Measurements from ENCODE around the gene HDGFL1.

The HDGFL1 gene

GRCh38 chr6:22590423-22590822 lies 21.1 kb downstream of the HDGFL1 start:
- Histone ChIP-seq H3K9me3 (ENCODE audit: insufficient read depth, low read depth, low read length) (no peaks in the 10 kb centered on the region), H3K27me3 (ENCODE audit: insufficient read depth, low read length) (no peaks in the 10 kb centered on the region), H3K27ac (ENCODE audit: low read depth, low read length) (no peak overlapping the region), H3K4me1 (ENCODE audit: insufficient read depth, low read length) (peaks cover 2% of the 10 kb centered on the region), H3K9ac (ENCODE audit: low read depth, low read length) (no peak overlapping the region), H3K36me3 (ENCODE audit: insufficient read depth, low read length) (no peaks in the 10 kb centered on the region), H3K4me3 (ENCODE audit: low read length) (no peak overlapping the region)
- WGBS: 96% methylated on average over 4 of the region's 4 CpGs

GRCh38 chr6:22593895-22594294 lies 24.5 kb downstream of the HDGFL1 start:
- Histone ChIP-seq H3K36me3 (ENCODE audit: insufficient read depth, low read length) (no peaks in the 10 kb centered on the region), H3K27me3 (ENCODE audit: insufficient read depth, low read length) (no peaks in the 10 kb centered on the region), H3K9me3 (ENCODE audit: insufficient read depth, low read depth, low read length) (no peaks in the 10 kb centered on the region), H3K9ac (ENCODE audit: low read depth, low read length) (no peak overlapping the region), H3K4me1 (ENCODE audit: insufficient read depth, low read length) (no peaks in the 10 kb centered on the region; the same call in 1 of the 2 replicates), H3K4me3 (ENCODE audit: low read length) (no peak overlapping the region), H3K27ac (ENCODE audit: low read depth, low read length) (no peak overlapping the region)
- 92% methylated on average over 3 of the region's 3 CpGs for WGBS

- Histone ChIP-seq H3K4me1 (ENCODE audit: insufficient read depth, low read length) (no peaks in the 10 kb centered on the region; the same call in 1 of the 2 replicates), H3K9me3 (ENCODE audit: insufficient read depth, low read depth, low read length) (peaks cover 2% of the 10 kb centered on the region; the same call in 1 of the 2 replicates), H3K27ac (ENCODE audit: low read depth, low read length) (no peak overlapping the region), H3K9ac (ENCODE audit: low read depth, low read length) (no peak overlapping the region), H3K4me3 (ENCODE audit: low read length) (no peak overlapping the region), H3K36me3 (ENCODE audit: insufficient read depth, low read length) (no peaks in the 10 kb centered on the region), H3K27me3 (ENCODE audit: insufficient read depth, low read length) (no peaks in the 10 kb centered on the region)
Observed at GRCh38 chr6:22596011-22596410, 26.6 kb downstream of the HDGFL1 start.

- H3K4me3 ChIP-seq (ENCODE audit: low read length): no peak overlapping the region
- no peaks in the 10 kb centered on the region; the same call in 1 of the 2 replicates for H3K4me1 ChIP-seq (ENCODE audit: insufficient read depth, low read length)
- 91% methylated on average over 4 of the region's 4 CpGs for WGBS
- H3K36me3 ChIP-seq (ENCODE audit: insufficient read depth, low read length): no peaks in the 10 kb centered on the region
- no peak overlapping the region for H3K9ac ChIP-seq (ENCODE audit: low read depth, low read length)
- no peaks in the 10 kb centered on the region for H3K27me3 ChIP-seq (ENCODE audit: insufficient read depth, low read length)
- peaks cover 8% of the 10 kb centered on the region; the same call in 1 of the 2 replicates for H3K9me3 ChIP-seq (ENCODE audit: insufficient read depth, low read depth, low read length)
- H3K27ac ChIP-seq (ENCODE audit: low read depth, low read length): no peak overlapping the region
Observed at GRCh38 chr6:22598339-22598738, 29.0 kb downstream of the HDGFL1 start.

- 93% methylated on average over 4 of the region's 4 CpGs for WGBS
- Histone ChIP-seq H3K9ac (ENCODE audit: low read depth, low read length) (no peak overlapping the region), H3K27me3 (ENCODE audit: insufficient read depth, low read length) (no peaks in the 10 kb centered on the region), H3K4me1 (ENCODE audit: insufficient read depth, low read length) (no peaks in the 10 kb centered on the region; the same call in 1 of the 2 replicates), H3K36me3 (ENCODE audit: insufficient read depth, low read length) (no peaks in the 10 kb centered on the region), H3K27ac (ENCODE audit: low read depth, low read length) (no peak overlapping the region), H3K4me3 (ENCODE audit: low read length) (no peak overlapping the region), H3K9me3 (ENCODE audit: insufficient read depth, low read depth, low read length) (peaks cover 8% of the 10 kb centered on the region; the same call in 1 of the 2 replicates)
Observed at GRCh38 chr6:22600059-22600458, 30.7 kb downstream of the HDGFL1 start.

GRCh38 chr6:22601984-22602383 lies 32.6 kb downstream of the HDGFL1 start:
- Histone ChIP-seq H3K4me1 (ENCODE audit: insufficient read depth, low read length) (peaks cover 11% of the 10 kb centered on the region), H3K27ac (ENCODE audit: low read depth, low read length) (no peak overlapping the region), H3K9ac (ENCODE audit: low read depth, low read length) (no peak overlapping the region), H3K36me3 (ENCODE audit: insufficient read depth, low read length) (no peaks in the 10 kb centered on the region), H3K4me3 (ENCODE audit: low read length) (no peak overlapping the region), H3K9me3 (ENCODE audit: insufficient read depth, low read depth, low read length) (peaks cover 8% of the 10 kb centered on the region; the same call in 1 of the 2 replicates), H3K27me3 (ENCODE audit: insufficient read depth, low read length) (no peaks in the 10 kb centered on the region)
- WGBS: 91% methylated on average over 5 of the region's 5 CpGs

GRCh38 chr6:22605736-22606135 lies 36.4 kb downstream of the HDGFL1 start:
- peaks cover 8% of the 10 kb centered on the region; the same call in 1 of the 2 replicates for H3K9me3 ChIP-seq (ENCODE audit: insufficient read depth, low read depth, low read length)
- no peaks in the 10 kb centered on the region for H3K36me3 ChIP-seq (ENCODE audit: insufficient read depth, low read length)
- peaks cover 11% of the 10 kb centered on the region for H3K4me1 ChIP-seq (ENCODE audit: insufficient read depth, low read length)
- no peak overlapping the region for H3K9ac ChIP-seq (ENCODE audit: low read depth, low read length)
- H3K27me3 ChIP-seq (ENCODE audit: insufficient read depth, low read length): no peaks in the 10 kb centered on the region
- WGBS: 80% methylated on average over 1 of the region's 2 CpGs
- H3K4me3 ChIP-seq (ENCODE audit: low read length): no peak overlapping the region
- H3K27ac ChIP-seq (ENCODE audit: low read depth, low read length): no peak overlapping the region

- H3K9ac ChIP-seq (ENCODE audit: low read depth, low read length): no peak overlapping the region
- no peak overlapping the region for H3K27ac ChIP-seq (ENCODE audit: low read depth, low read length)
- no peaks in the 10 kb centered on the region for H3K9me3 ChIP-seq (ENCODE audit: insufficient read depth, low read depth, low read length)
- no peaks in the 10 kb centered on the region for H3K27me3 ChIP-seq (ENCODE audit: insufficient read depth, low read length)
- peaks cover 15% of the 10 kb centered on the region for H3K4me1 ChIP-seq (ENCODE audit: insufficient read depth, low read length)
- no peaks in the 10 kb centered on the region for H3K36me3 ChIP-seq (ENCODE audit: insufficient read depth, low read length)
- H3K4me3 ChIP-seq (ENCODE audit: low read length): no peak overlapping the region
- 92% methylated on average over 4 of the region's 4 CpGs for WGBS
Observed at GRCh38 chr6:22610127-22610526, 40.8 kb downstream of the HDGFL1 start.

GRCh38 chr6:22612236-22612635 lies 42.9 kb downstream of the HDGFL1 start:
- WGBS: 86% methylated on average over 3 of the region's 3 CpGs

GRCh38 chr6:22613051-22613450 lies 43.7 kb downstream of the HDGFL1 start:
- Histone ChIP-seq H3K27me3 (ENCODE audit: insufficient read depth, low read length) (no peaks in the 10 kb centered on the region), H3K36me3 (ENCODE audit: insufficient read depth, low read length) (no peaks in the 10 kb centered on the region), H3K9ac (ENCODE audit: low read depth, low read length) (no peak overlapping the region), H3K9me3 (ENCODE audit: insufficient read depth, low read depth, low read length) (peaks cover 6% of the 10 kb centered on the region; the same call in 1 of the 2 replicates), H3K4me1 (ENCODE audit: insufficient read depth, low read length) (0 out of 2 replicates have a peak, but pooled peaks cover 4% of the 10 kb centered on the region), H3K27ac (ENCODE audit: low read depth, low read length) (no peak overlapping the region), H3K4me3 (ENCODE audit: low read length) (no peak overlapping the region)
- 90% methylated on average over 1 of the region's 1 CpG for WGBS

More at GRCh38 chr6:22612236-22612635, 42.9 kb downstream of the HDGFL1 start:
- no peaks in the 10 kb centered on the region for H3K27me3 ChIP-seq (ENCODE audit: insufficient read depth, low read length)
- H3K4me1 ChIP-seq (ENCODE audit: insufficient read depth, low read length): 0 out of 2 replicates have a peak, but pooled peaks cover 4% of the 10 kb centered on the region
- no peak overlapping the region for H3K27ac ChIP-seq (ENCODE audit: low read depth, low read length)
- no peaks in the 10 kb centered on the region for H3K9me3 ChIP-seq (ENCODE audit: insufficient read depth, low read depth, low read length)
- H3K9ac ChIP-seq (ENCODE audit: low read depth, low read length): no peak overlapping the region
- H3K4me3 ChIP-seq (ENCODE audit: low read length): no peak overlapping the region
- no peaks in the 10 kb centered on the region for H3K36me3 ChIP-seq (ENCODE audit: insufficient read depth, low read length)

- Histone ChIP-seq H3K27ac (ENCODE audit: low read depth, low read length) (no peak overlapping the region), H3K9me3 (ENCODE audit: insufficient read depth, low read depth, low read length) (peaks cover 12% of the 10 kb centered on the region; the same call in 1 of the 2 replicates), H3K9ac (ENCODE audit: low read depth, low read length) (no peak overlapping the region), H3K36me3 (ENCODE audit: insufficient read depth, low read length) (no peaks in the 10 kb centered on the region), H3K4me1 (ENCODE audit: insufficient read depth, low read length) (0 out of 2 replicates have a peak, but pooled peaks cover 4% of the 10 kb centered on the region), H3K27me3 (ENCODE audit: insufficient read depth, low read length) (no peaks in the 10 kb centered on the region), H3K4me3 (ENCODE audit: low read length) (no peak overlapping the region)
- WGBS: 97% methylated on average over 3 of the region's 3 CpGs
Observed at GRCh38 chr6:22613695-22614094, 44.3 kb downstream of the HDGFL1 start.

- Histone ChIP-seq H3K9me3 (ENCODE audit: insufficient read depth, low read depth, low read length) (peaks cover 18% of the 10 kb centered on the region; the same call in 1 of the 2 replicates), H3K4me3 (ENCODE audit: low read length) (no peak overlapping the region), H3K36me3 (ENCODE audit: insufficient read depth, low read length) (no peaks in the 10 kb centered on the region), H3K27ac (ENCODE audit: low read depth, low read length) (no peak overlapping the region), H3K27me3 (ENCODE audit: insufficient read depth, low read length) (no peaks in the 10 kb centered on the region), H3K9ac (ENCODE audit: low read depth, low read length) (no peak overlapping the region), H3K4me1 (ENCODE audit: insufficient read depth, low read length) (0 out of 2 replicates have a peak, but pooled peaks cover 4% of the 10 kb centered on the region)
- 85% methylated on average over 3 of the region's 3 CpGs for WGBS
Observed at GRCh38 chr6:22614547-22614946, 45.2 kb downstream of the HDGFL1 start.

Data from HUES64 (cell line).